ES-I3 (cell line): ENCODE results near the gene NELL1.

ENCODE experiments used
- H3K36me3 ChIP-seq: 2 replicates; pipeline ENCODE4 v1.6.1; 2013; ENCODE audit warnings: mild to moderate bottlenecking, low read length, control low read depth, moderate library complexity; ENCODE audit not compliant: insufficient read depth
- H3K4me1 ChIP-seq: 2 replicates; pipeline ENCODE4 v1.6.1; 2013; ENCODE audit warnings: mild to moderate bottlenecking, control low read depth, low read length; ENCODE audit not compliant: insufficient read depth
- H3K9ac ChIP-seq: 2 replicates; pipeline ENCODE4 v1.6.1; 2013; ENCODE audit warnings: low read depth, mild to moderate bottlenecking, low read length, moderate library complexity
- H3K9me3 ChIP-seq: 2 replicates; pipeline ENCODE4 v1.6.1; 2013; ENCODE audit warnings: mild to moderate bottlenecking, low read length, moderate library complexity; ENCODE audit not compliant: control insufficient read depth, insufficient read depth

The NELL1 gene

GRCh38 chr11:20762116-20762844, 92.9 kb downstream of the NELL1 start:
- no peaks in the 10 kb centered on the region for H3K36me3 ChIP-seq
- no peak overlapping the region for H3K9ac ChIP-seq
- no peaks in the 10 kb centered on the region for H3K4me1 ChIP-seq
- H3K9me3 ChIP-seq = no peaks in the 10 kb centered on the region

- Histone ChIP-seq H3K36me3 (no peaks in the 10 kb centered on the region), H3K4me1 (no peaks in the 10 kb centered on the region), H3K9me3 (no peaks in the 10 kb centered on the region)
Measured at GRCh38 chr11:20762980-20763379, 93.6 kb downstream of the NELL1 start.

GRCh38 chr11:20770414-20770946, 101.1 kb downstream of the NELL1 start:
- Histone ChIP-seq H3K9ac (no peak overlapping the region), H3K4me1 (no peaks in the 10 kb centered on the region), H3K9me3 (no peaks in the 10 kb centered on the region), H3K36me3 (no peaks in the 10 kb centered on the region)

More at GRCh38 chr11:20762980-20763379, 93.6 kb downstream of the NELL1 start:
- no peak overlapping the region for H3K9ac ChIP-seq

GRCh38 chr11:20771026-20771425, 101.6 kb downstream of the NELL1 start:
- no peaks in the 10 kb centered on the region for H3K4me1 ChIP-seq
- no peaks in the 10 kb centered on the region for H3K9me3 ChIP-seq
- no peaks in the 10 kb centered on the region for H3K36me3 ChIP-seq
- H3K9ac ChIP-seq = no peak overlapping the region

GRCh38 chr11:20771681-20772080, 102.3 kb downstream of the NELL1 start:
- H3K9ac ChIP-seq = no peak overlapping the region
- no peaks in the 10 kb centered on the region for H3K9me3 ChIP-seq
- no peaks in the 10 kb centered on the region for H3K4me1 ChIP-seq
- H3K36me3 ChIP-seq = no peaks in the 10 kb centered on the region

GRCh38 chr11:20775331-20775730, 105.9 kb downstream of the NELL1 start:
- no peaks in the 10 kb centered on the region for H3K9me3 ChIP-seq
- H3K9ac ChIP-seq = no peak overlapping the region
- H3K36me3 ChIP-seq = no peaks in the 10 kb centered on the region
- no peaks in the 10 kb centered on the region for H3K4me1 ChIP-seq

GRCh38 chr11:20782775-20783174, 113.4 kb downstream of the NELL1 start:
- no peak overlapping the region for H3K9ac ChIP-seq
- no peaks in the 10 kb centered on the region for H3K9me3 ChIP-seq
- no peaks in the 10 kb centered on the region for H3K36me3 ChIP-seq
- H3K4me1 ChIP-seq = no peaks in the 10 kb centered on the region

- H3K36me3 ChIP-seq = no peaks in the 10 kb centered on the region
- H3K9ac ChIP-seq = no peak overlapping the region
- H3K9me3 ChIP-seq = no peaks in the 10 kb centered on the region
- H3K4me1 ChIP-seq = no peaks in the 10 kb centered on the region
Measured at GRCh38 chr11:20783220-20783619, 113.8 kb downstream of the NELL1 start.

GRCh38 chr11:20790622-20791021, 121.2 kb downstream of the NELL1 start:
- H3K9ac ChIP-seq = no peak overlapping the region
- H3K36me3 ChIP-seq = no peaks in the 10 kb centered on the region
- no peaks in the 10 kb centered on the region for H3K4me1 ChIP-seq
- no peaks in the 10 kb centered on the region for H3K9me3 ChIP-seq

GRCh38 chr11:20795005-20795404, 125.6 kb downstream of the NELL1 start:
- Histone ChIP-seq H3K9me3 (no peaks in the 10 kb centered on the region), H3K4me1 (no peaks in the 10 kb centered on the region), H3K9ac (no peak overlapping the region), H3K36me3 (no peaks in the 10 kb centered on the region)

GRCh38 chr11:20808328-20808727, 138.9 kb downstream of the NELL1 start:
- Histone ChIP-seq H3K9ac (no peak overlapping the region), H3K9me3 (no peaks in the 10 kb centered on the region), H3K4me1 (no peaks in the 10 kb centered on the region), H3K36me3 (no peaks in the 10 kb centered on the region)

GRCh38 chr11:20821046-20821445, 151.7 kb downstream of the NELL1 start:
- no peaks in the 10 kb centered on the region for H3K36me3 ChIP-seq
- H3K9ac ChIP-seq = no peak overlapping the region
- H3K9me3 ChIP-seq = no peaks in the 10 kb centered on the region
- no peaks in the 10 kb centered on the region for H3K4me1 ChIP-seq

GRCh38 chr11:20821470-20821869, 152.1 kb downstream of the NELL1 start:
- no peaks in the 10 kb centered on the region for H3K36me3 ChIP-seq
- no peak overlapping the region for H3K9ac ChIP-seq
- no peaks in the 10 kb centered on the region for H3K9me3 ChIP-seq
- H3K4me1 ChIP-seq = no peaks in the 10 kb centered on the region

- Histone ChIP-seq H3K9ac (no peak overlapping the region), H3K36me3 (no peaks in the 10 kb centered on the region), H3K4me1 (no peaks in the 10 kb centered on the region)
Measured at GRCh38 chr11:20824773-20825172, 155.4 kb downstream of the NELL1 start.

GRCh38 chr11:20835561-20835960, 166.2 kb downstream of the NELL1 start:
- H3K4me1 ChIP-seq = peaks cover 3% of the 10 kb centered on the region; the same call in 1 of the 2 replicates
- no peaks in the 10 kb centered on the region for H3K9me3 ChIP-seq
- no peak overlapping the region for H3K9ac ChIP-seq
- H3K36me3 ChIP-seq = no peaks in the 10 kb centered on the region

More at GRCh38 chr11:20824773-20825172, 155.4 kb downstream of the NELL1 start:
- H3K9me3 ChIP-seq = no peaks in the 10 kb centered on the region
